HG03432 (cell line): Measurements from ENCODE around the gene KMT2E.
A peak's percentile ranks its signal among the peaks of the same experiment; 100 is the strongest.

Source experiments
- ATAC-seq: cut with Tn5 transposase; IDR thresholded peaks from one replicate; pipeline ENCODE4 v1.9.1; 2021; ENCODE audit warnings: mild to moderate bottlenecking, moderate library complexity; ENCODE audit not compliant: unreplicated experiment

KMT2E gene

DNA sequence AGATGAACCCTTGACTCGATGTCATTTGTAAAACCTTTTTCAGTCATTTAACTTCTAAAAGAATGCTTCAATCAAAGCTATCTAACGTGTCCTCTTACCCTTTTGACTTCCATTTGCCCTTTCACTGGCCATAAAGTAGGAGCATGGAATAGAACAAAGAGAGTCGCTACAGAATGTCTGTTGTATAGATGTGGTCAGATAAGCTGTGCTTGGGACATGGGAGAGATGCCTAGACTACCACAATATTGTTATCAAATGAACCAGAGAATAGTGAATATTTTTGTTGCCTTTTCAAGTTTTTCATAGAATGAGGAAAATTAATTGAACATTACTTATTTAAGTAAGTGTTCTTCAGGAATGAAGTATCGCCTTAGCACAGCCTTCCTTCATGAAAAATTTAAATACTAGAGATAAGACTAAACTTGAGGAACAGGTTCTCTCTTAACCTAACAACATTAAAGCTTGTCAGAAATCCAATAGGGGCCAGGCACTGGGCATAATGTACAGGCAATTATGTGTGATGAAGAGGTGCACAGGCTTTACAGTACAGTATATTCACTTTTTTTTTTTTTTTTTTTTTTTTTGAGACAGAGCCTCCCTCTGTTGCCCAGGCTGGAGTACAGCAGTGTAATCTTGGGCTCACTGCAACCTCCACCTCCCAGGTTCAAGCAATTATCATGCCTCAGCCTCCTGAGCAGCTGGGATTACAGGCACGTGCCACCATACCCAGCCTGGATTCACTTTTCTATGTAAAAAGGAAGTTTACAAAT is 7.5 kb upstream of the KMT2E start:
- no peak for ATAC-seq

- ATAC-seq, result no peak
Observed at GRCh38 chr7:105007298-105007697, 6.7 kb upstream of the KMT2E start.

- no peak for ATAC-seq
Observed at GRCh38 chr7:105009667-105010503, 4.1 kb upstream of the KMT2E start.

DNA sequence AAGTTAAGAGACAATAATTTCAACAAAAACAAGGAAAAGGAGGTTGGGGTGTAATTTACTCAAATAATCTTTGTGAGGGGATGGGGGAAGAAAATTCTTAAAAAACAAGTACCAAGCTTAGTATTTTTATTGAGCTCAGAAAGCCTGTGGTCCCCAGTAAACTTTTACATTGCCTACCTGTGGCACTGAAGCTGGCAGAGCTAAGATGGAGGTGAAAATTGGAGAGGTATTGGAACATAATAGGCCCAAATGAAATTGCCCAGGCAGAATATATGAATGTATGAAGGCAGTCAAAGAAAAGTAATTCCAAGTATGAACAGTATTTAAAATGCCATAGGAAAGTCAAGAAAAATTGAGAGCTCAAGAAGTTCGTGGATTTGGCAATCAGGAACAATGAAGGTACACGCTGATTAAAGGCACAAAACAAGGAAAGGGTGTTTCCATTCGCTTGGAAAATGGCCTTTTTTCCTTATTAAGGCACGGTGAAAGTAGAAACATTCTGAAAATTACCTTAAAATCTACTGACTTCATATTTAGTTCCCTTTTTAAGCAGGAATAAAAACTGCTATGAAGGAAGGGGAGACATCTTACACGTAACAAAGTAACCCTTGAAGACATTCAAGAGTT is 3.4 kb upstream of the KMT2E start:
- ATAC-seq, result no peak

DNA sequence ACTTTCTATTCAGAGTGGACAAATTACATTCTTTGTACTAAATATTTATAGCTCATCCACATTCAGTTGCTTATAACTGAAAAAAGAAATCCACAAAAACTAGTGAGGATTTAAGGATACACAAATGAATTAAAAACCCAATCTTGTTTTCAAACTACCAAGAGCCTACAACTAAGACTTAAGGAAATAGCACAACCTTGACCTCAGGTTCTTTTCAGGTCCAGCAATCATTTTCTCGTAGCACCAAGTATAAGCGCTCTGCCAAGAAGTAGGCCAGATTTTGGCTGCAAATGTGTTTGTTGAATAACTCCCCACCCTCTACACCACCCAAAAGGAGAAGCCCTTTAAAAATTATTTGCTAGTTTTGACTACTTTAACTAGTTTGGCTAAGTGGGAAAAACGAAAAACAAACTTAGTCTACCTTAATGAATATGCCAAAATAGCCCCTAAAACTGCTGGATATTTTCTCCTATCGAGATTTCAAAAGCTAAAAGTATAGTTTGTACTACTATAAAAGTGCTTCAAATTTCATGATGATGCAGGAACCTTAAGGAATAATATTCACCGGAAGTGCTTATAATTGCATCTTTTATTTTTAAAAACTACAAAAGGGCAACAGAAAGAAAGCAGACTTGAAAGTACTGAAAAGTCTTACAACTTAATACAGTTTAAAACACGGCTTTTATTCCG is 2.7 kb upstream of the KMT2E start:
- no peak for ATAC-seq

- no peak for ATAC-seq
Observed at GRCh38 chr7:105011831-105012502, 2.0 kb upstream of the KMT2E start.

- ATAC-seq, result peak; percentile 78
Observed at GRCh38 chr7:105012503-105013220, 1.3 kb upstream of the KMT2E start.

GRCh38 chr7:105013221-105013815 is 687 bp upstream of the KMT2E start:
- ATAC-seq, result peak; percentile 35

GRCh38 chr7:105014693-105015389 is 836 bp downstream of the KMT2E start:
- ATAC-seq, result no peak

GRCh38 chr7:105015390-105015965 is 1.5 kb downstream of the KMT2E start:
- ATAC-seq, result no peak

- no peak for ATAC-seq
Observed at GRCh38 chr7:105016068-105016708, 2.2 kb downstream of the KMT2E start.

DNA sequence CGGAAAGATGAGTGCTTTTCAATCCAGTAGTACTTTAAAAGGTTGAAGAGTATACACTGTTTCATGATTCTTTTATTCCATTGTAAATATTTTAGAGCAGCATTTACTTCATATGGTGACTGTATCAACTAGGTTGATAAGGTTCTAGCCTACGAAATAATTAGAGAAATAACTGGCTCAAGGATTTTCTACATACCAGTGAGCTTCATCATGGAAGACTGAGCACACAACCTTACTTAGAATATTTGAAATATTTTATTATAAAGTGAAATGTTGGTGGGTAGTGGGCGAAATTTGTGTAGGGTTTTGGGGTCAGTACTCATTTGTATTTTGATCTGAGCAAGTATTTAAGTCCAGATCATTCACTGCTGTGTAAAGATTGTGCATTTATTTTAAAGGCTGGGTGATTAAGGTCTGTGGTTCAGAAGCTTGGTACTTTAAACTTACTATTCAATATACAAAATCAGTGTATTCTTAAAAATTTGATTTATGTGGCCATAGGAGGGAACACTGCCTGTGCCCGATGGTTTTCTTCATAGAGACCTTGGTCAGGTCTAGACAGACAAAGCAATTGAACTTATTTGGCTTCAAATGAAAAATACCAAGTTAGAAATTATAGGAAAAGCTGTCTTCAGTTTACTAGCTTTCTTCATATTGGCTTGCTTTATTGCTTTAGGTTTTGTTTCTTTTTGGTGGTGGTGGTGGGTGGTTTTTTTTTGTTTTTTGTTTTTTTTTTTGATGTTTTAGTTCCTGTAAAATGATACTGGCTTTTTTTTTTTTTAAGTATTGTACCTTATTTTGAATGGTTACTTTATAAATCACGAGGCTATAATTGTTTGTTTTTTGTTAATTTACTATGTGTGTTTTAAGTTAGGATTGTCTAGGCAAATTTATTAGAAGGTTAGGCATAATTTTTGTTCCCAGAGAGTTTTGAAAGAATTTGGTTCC is 3.0 kb downstream of the KMT2E start:
- ATAC-seq, result no peak

GRCh38 chr7:105017657-105018365 is 3.8 kb downstream of the KMT2E start:
- ATAC-seq, result no peak

DNA sequence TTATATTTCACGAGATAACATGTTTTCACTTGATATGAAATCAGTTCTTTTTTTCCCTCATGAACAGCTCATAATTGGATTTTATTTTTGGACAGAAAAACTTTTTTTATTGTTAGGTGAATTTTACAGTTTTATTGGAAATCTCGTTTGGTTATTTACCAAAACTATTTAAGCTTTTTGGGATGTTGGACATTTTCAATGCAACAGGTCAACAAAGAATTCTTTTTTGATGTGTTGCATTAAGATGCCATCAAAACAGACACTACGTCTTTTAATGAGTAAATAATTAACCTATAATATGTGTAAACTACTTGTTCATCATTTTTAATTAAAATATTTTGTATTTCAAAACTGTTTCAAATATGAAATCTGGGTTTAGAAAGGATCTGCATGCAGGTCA is 5.3 kb downstream of the KMT2E start:
- no peak for ATAC-seq

DNA sequence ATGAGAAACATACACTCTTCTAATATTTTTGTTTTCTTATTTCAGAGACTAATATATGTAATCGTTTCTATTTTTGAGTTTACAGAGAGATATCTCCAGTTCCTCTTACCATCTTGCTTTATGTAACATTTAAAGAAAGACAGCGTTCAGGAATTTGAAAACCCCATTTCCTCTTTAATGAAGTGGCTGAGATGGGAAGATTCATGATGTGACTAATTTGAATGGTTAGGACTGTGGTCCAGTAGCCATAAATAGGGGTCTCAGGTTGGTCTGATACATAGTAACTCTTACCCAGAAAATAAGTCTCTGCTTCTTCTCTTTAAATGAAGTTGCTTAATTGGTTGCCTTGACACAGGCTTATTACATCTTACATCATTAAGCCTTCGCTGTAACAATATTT is 6.9 kb downstream of the KMT2E start:
- no peak for ATAC-seq

DNA sequence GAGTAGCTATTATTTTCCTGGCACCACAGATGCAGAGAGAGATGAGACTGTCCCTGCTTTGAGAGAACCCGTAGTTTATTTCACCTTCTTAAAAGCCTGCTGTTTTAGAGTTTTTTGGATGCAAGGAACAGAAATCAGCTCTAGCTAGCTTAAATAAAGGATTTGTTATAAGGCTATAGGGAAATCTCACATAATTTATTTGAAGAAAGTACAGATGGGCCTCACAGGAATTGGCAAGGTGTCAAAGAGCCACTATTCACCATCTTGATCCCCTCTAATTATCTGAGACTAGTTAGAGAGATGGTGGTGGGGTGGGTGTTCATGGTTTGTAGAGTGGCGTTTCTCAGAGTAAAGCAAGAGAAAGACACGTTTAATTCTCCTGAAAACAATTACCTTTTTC is 7.3 kb downstream of the KMT2E start:
- no peak for ATAC-seq
